SK-N-SH (cell line): Measurements from ENCODE around the gene AKT3. TPM values are rescaled to one million over a fixed set of nuclear protein-coding genes. Genes with fewer than 3 reads are reported as not detected.

Source experiments
- CTCF ChIA-PET: fragments of 300-600, 350-600 bp; formaldehyde crosslinking; extraction: SDS; loops from one replicate; lab custom pipeline; 2021; lab: Yijun Ruan, JAX
- POLR2A ChIA-PET: fragments of 350-600 bp; sonication (Branson Sonifier 250); formaldehyde crosslinking; extraction: SDS; loops from one replicate; lab custom pipeline; 2020; ENCODE audit warnings: antibody characterized with exemption, inconsistent platforms; lab: Yijun Ruan, JAX
- DNase-seq: peaks from one replicate; pipeline ENCODE4 v3.0.0; 2012
- H2AFZ ChIP-seq: fragments of 200-600 bp; sonication (generic); 2 replicates; pipeline ENCODE4 v1.8.1; 2016; ENCODE audit warnings: antibody characterized with exemption, mild to moderate bottlenecking, low read depth
- H3F3A ChIP-seq: fragments of 200-600 bp; sonication (generic); replicated peaks from 2 replicates; pipeline ENCODE3; 2016; ENCODE audit warnings: antibody characterized with exemption, mild to moderate bottlenecking; ENCODE audit not compliant: insufficient read depth
- H3K27ac ChIP-seq, 2 experiments: fragments of 200-500 bp in 1 of 2; fragments of 200-600 bp in 1 of 2; sonication (Bioruptor generic) in 1 of 2; sonication (generic), shearing (Covaris generic) in 1 of 2; 2 replicates each; pipeline versions ENCODE4 v1.5.1 to v1.6.1; 2014 to 2016; ENCODE audit warnings: low read depth in 2 of 2, inconsistent platforms in 1 of 2, low read length in 1 of 2, mild to moderate bottlenecking in 1 of 2, mixed read lengths in 1 of 2
- H3K27me3 ChIP-seq: fragments of 200-600 bp; sonication (generic), shearing (Covaris generic); 2 replicates; pipeline ENCODE4 v1.6.1; 2016; ENCODE audit warnings: mixed run types; ENCODE audit not compliant: insufficient read depth
- H3K36me3 ChIP-seq, 2 experiments: fragments of 200-500 bp in 1 of 2; fragments of 200-600 bp in 1 of 2; sonication (Bioruptor generic) in 1 of 2; sonication (generic) in 1 of 2; replicated peaks in 1 of 2; 2 replicates each; pipeline versions ENCODE3 to v1.5.1; 2014 to 2016; ENCODE audit warnings: low read length in 1 of 2, mild to moderate bottlenecking in 1 of 2; ENCODE audit not compliant: insufficient read depth in 2 of 2, control insufficient read depth in 1 of 2
- H3K4me1 ChIP-seq, 2 experiments: fragments of 200-500 bp in 1 of 2; fragments of 200-600 bp in 1 of 2; sonication (Bioruptor generic) in 1 of 2; sonication (generic), shearing (Covaris generic) in 1 of 2; 2 replicates each; pipeline versions ENCODE4 v1.5.1 to v1.6.1; 2014 to 2016; ENCODE audit warnings: low read depth in 1 of 2, low read length in 1 of 2, mixed run types in 1 of 2; ENCODE audit not compliant: insufficient read depth in 2 of 2, control insufficient read depth in 1 of 2
- H3K4me2 ChIP-seq: fragments of 200-600 bp; sonication (generic), shearing (Covaris generic); 2 replicates; pipeline ENCODE4 v1.6.1; 2017; ENCODE audit warnings: mixed run types
- H3K4me3 ChIP-seq, 2 experiments: fragments of 200-500 bp in 1 of 2; fragments of 200-600 bp in 1 of 2; sonication (Bioruptor generic) in 1 of 2; sonication (generic), shearing (Covaris generic) in 1 of 2; 2 replicates each; pipeline versions ENCODE4 v1.5.1 to v1.8.1; 2014 to 2016; ENCODE audit warnings: low read depth in 2 of 2, inconsistent platforms in 1 of 2, low read length in 1 of 2, mild to moderate bottlenecking in 1 of 2, mixed read lengths in 1 of 2, moderate library complexity in 1 of 2
- H3K79me2 ChIP-seq: fragments of 200-600 bp; sonication (generic); 2 replicates; pipeline ENCODE4 v1.8.1; 2017; ENCODE audit warnings: mild to moderate bottlenecking; ENCODE audit not compliant: insufficient read depth
- H3K9ac ChIP-seq: fragments of 200-600 bp; sonication (generic); 2 replicates; pipeline ENCODE4 v1.6.1; 2017; ENCODE audit warnings: mixed run types
- H3K9me2 ChIP-seq: fragments of 200-600 bp; sonication (generic); 2 replicates; pipeline ENCODE4 v1.6.1; 2017; ENCODE audit warnings: mixed run types
- H3K9me3 ChIP-seq: fragments of 200-600 bp; sonication (generic); 2 replicates; pipeline ENCODE4 v1.6.1; 2017; ENCODE audit warnings: mixed run types, mild to moderate bottlenecking, moderate library complexity
- H4K20me1 ChIP-seq: fragments of 200-600 bp; sonication (generic); 2 replicates; pipeline ENCODE4 v1.6.1; 2017; ENCODE audit warnings: mild to moderate bottlenecking, mixed run types; ENCODE audit not compliant: insufficient read depth
- CHD2 ChIP-seq: fragments of 150-350 bp; IDR thresholded peaks from 2 replicates; pipeline ENCODE4 v1.6.1; 2018; ENCODE audit warnings: low read length; ENCODE audit not compliant: partially characterized antibody
- ELF1 ChIP-seq: IDR thresholded peaks from 2 replicates; pipeline ENCODE4 v1.4.0; 2012
- EP300 ChIP-seq, 2 experiments: IDR thresholded peaks; 2 replicates each; pipeline versions ENCODE4 v1.4.0 to v1.6.1; 2012; ENCODE audit warnings: borderline replicate concordance in 1 of 2, low read depth in 1 of 2, low read length in 1 of 2
- EZH2phosphoT487 ChIP-seq: fragments of 200-600 bp; sonication (generic); IDR thresholded peaks from 2 replicates; pipeline ENCODE4 v1.6.1; 2017; ENCODE audit warnings: low read depth, mixed run types, mild to moderate bottlenecking, antibody characterized with exemption, moderate library complexity, borderline replicate concordance
- FOSL2 ChIP-seq: IDR thresholded peaks from 2 replicates; pipeline ENCODE4 v1.4.0; 2012; ENCODE audit warnings: low read depth, mild to moderate bottlenecking, moderate library complexity, borderline replicate concordance
- FOXJ3 ChIP-seq: sonication (generic); formaldehyde crosslinking; IDR thresholded peaks from 2 replicates; pipeline ENCODE4 v1.5.1; 2020; ENCODE audit warnings: mild to moderate bottlenecking, missing genetic modification reagents
- JUND ChIP-seq: IDR thresholded peaks from 2 replicates; pipeline ENCODE4 v1.4.0; 2012
- MEF2A ChIP-seq: IDR thresholded peaks from 2 replicates; pipeline ENCODE4 v1.4.0; 2012; ENCODE audit warnings: low read depth, borderline replicate concordance
- MXI1 ChIP-seq: IDR thresholded peaks from 2 replicates; pipeline ENCODE4 v1.6.1; 2012; ENCODE audit warnings: mild to moderate bottlenecking, low read depth, low read length, improper control_type of control experiment
- NRF1 ChIP-seq: IDR thresholded peaks from 2 replicates; pipeline ENCODE4 v1.6.1; 2012; ENCODE audit warnings: low read depth, mild to moderate bottlenecking, low read length
- POLR2AphosphoS5 ChIP-seq: IDR thresholded peaks from 2 replicates; pipeline ENCODE4 v1.6.1; 2012; ENCODE audit warnings: low read depth, low read length
- RAD21 ChIP-seq: IDR thresholded peaks from 2 replicates; pipeline ENCODE4 v1.6.1; 2012; ENCODE audit warnings: mild to moderate bottlenecking, low read length
- RXRA ChIP-seq: IDR thresholded peaks from 2 replicates; pipeline ENCODE4 v1.4.0; 2012; ENCODE audit warnings: low read depth, mild to moderate bottlenecking, borderline replicate concordance
- SIN3A ChIP-seq: IDR thresholded peaks from 2 replicates; pipeline ENCODE4 v1.6.1; 2012; ENCODE audit warnings: low read depth, mild to moderate bottlenecking, low read length, moderate library complexity, borderline replicate concordance
- SMC3 ChIP-seq: IDR thresholded peaks from 2 replicates; pipeline ENCODE4 v1.6.1; 2012; ENCODE audit warnings: low read depth, low read length, improper control_type of control experiment
- TAF1 ChIP-seq: IDR thresholded peaks from 2 replicates; pipeline ENCODE4 v1.6.1; 2012; ENCODE audit warnings: low read depth, mild to moderate bottlenecking, low read length, moderate library complexity, borderline replicate concordance
- TCF12 ChIP-seq: IDR thresholded peaks from 2 replicates; pipeline ENCODE4 v1.4.0; 2012
- TEAD4 ChIP-seq: IDR thresholded peaks from 2 replicates; pipeline ENCODE4 v1.4.0; 2012; ENCODE audit warnings: mild to moderate bottlenecking, borderline replicate concordance; ENCODE audit not compliant: insufficient read depth
- YY1 ChIP-seq: IDR thresholded peaks from 2 replicates; pipeline ENCODE4 v1.4.0; 2012; ENCODE audit warnings: low read depth, mild to moderate bottlenecking
- WGBS: methylation state at CpG from one replicate; pipeline ENCODE4 v1.1.6; 2017; ENCODE audit warnings: low lambda C conversion rate; 5-methylcytosine and 5-hydroxymethylcytosine counted together
- polyA plus RNA-seq, 3 experiments: library from polyadenylated mRNA; depleted of rRNA; stranded (reverse); fragments of >200 nt; gene quantifications; 2 replicates each; pipeline ENCODE4 v1.2.3, GENCODE V29; 2012
- TF ChIP-seq, protein P1 (sequence below): fragments of 200-600 bp; sonication (generic); IDR thresholded peaks from 2 replicates; pipeline ENCODE4 v1.6.1; 2017; ENCODE audit warnings: antibody characterized with exemption, mild to moderate bottlenecking, moderate library complexity
- TF ChIP-seq, protein P2 (sequence below): fragments of 150-350 bp; IDR thresholded peaks from 2 replicates; pipeline ENCODE4 v1.6.1; 2017; ENCODE audit warnings: antibody characterized with exemption, low read length, low read depth, borderline replicate concordance
- TF ChIP-seq, protein P3 (sequence below): fragments of 150-350 bp; IDR thresholded peaks from 2 replicates; pipeline ENCODE4 v1.6.1; 2016; ENCODE audit warnings: mild to moderate bottlenecking, low read depth, low read length
- TF ChIP-seq, protein P4 (sequence below): IDR thresholded peaks from 2 replicates; pipeline ENCODE4 v1.4.0; 2012; ENCODE audit warnings: low read depth, borderline replicate concordance

AKT3 gene
- polyA plus RNA-seq, 1 of the 3 experiments (the other 2 are of a cell fraction): 12.7 TPM

DNA sequence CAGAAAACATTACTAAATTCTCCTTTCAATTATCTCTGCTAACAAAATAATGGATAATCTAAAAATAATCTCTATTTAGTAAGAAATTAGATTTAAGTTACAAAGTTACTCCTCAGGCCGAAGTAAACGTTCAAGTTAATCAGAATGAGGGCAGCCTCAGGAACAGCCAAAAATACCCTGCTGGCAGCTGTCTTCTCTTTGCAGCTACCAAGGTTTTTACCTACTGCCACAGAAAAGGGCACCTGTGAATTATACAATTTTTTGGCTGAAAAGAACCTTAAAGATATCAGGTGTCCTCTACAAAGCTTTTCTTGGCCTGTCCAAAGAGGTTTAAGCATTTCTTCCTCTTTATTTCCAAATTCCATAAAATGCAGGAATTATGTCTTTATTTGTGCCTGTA, 84.4 kb downstream of the AKT3 start:
- Histone ChIP-seq H4K20me1 (peaks cover 13% of the 10 kb centered on the region), H3K79me2 (peaks cover 80% of the 10 kb centered on the region), H3K27ac (no peak overlapping the region), H3K27me3 (no peaks in the 10 kb centered on the region), H3K9me3 (no peaks in the 10 kb centered on the region), H3K4me3 (no peak overlapping the region), H3K9me2 (no peaks in the 10 kb centered on the region)
- CTCF ChIA-PET: no interaction called here
- 62% methylated on average over 2 of the region's 2 CpGs for WGBS
- TF ChIP-seq CHD2 (no peak), JUND (no peak), EZH2phosphoT487 (no peak), YY1 (no peak), SMC3 (no peak), NRF1 (no peak), FOSL2 (no peak), ELF1 (no peak), POLR2AphosphoS5 (no peak), TAF1 (no peak), TCF12 (no peak), RAD21 (no peak), SIN3A (no peak), EP300 (IDR thresholded peaks at IDR 0.05; ENCODE audit: borderline replicate concordance in 1 of 2, low read depth in 1 of 2, low read length in 1 of 2) (no peak)
- TF ChIP-seq, protein P1, sequence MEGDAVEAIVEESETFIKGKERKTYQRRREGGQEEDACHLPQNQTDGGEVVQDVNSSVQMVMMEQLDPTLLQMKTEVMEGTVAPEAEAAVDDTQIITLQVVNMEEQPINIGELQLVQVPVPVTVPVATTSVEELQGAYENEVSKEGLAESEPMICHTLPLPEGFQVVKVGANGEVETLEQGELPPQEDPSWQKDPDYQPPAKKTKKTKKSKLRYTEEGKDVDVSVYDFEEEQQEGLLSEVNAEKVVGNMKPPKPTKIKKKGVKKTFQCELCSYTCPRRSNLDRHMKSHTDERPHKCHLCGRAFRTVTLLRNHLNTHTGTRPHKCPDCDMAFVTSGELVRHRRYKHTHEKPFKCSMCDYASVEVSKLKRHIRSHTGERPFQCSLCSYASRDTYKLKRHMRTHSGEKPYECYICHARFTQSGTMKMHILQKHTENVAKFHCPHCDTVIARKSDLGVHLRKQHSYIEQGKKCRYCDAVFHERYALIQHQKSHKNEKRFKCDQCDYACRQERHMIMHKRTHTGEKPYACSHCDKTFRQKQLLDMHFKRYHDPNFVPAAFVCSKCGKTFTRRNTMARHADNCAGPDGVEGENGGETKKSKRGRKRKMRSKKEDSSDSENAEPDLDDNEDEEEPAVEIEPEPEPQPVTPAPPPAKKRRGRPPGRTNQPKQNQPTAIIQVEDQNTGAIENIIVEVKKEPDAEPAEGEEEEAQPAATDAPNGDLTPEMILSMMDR: no peak
- TF ChIP-seq, protein P2, sequence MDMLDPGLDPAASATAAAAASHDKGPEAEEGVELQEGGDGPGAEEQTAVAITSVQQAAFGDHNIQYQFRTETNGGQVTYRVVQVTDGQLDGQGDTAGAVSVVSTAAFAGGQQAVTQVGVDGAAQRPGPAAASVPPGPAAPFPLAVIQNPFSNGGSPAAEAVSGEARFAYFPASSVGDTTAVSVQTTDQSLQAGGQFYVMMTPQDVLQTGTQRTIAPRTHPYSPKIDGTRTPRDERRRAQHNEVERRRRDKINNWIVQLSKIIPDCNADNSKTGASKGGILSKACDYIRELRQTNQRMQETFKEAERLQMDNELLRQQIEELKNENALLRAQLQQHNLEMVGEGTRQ: no peak
- TF ChIP-seq, all 33 proteins: peak for 0
- no peak overlapping the region for H3K9ac ChIP-seq
- no peak overlapping the region for H3K4me2 ChIP-seq
- no peak for DNase-seq
- POLR2A ChIA-PET: no interaction called here
- peaks cover 0 to 6% of the 10 kb centered on the region in 2 experiments; a peak in 2 of 4 replicates for H3K4me1 ChIP-seq
- peaks cover 0 to 8% of the 10 kb centered on the region in 2 experiments for H3K36me3 ChIP-seq
- H2AFZ ChIP-seq: no peak overlapping the region
- H3F3A ChIP-seq: peaks cover 17% of the 10 kb centered on the region

DNA sequence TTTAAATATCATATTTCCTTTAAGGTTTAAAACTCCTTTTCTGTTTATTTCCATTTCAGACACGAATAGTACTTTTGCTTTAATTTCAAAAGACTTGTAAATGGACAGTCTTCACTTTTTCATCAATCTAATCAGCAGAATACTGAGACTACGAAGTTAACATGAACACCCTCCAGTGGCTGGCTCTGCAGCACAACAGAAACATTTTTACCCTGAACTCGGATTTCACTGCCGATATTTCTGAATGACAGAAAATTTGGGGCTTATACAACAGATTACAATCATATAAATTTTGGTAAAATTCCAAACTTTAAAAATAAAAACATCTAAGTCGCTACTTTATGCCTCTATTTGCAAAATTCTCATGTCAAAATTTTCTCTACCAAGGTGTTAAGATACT, 86.2 kb downstream of the AKT3 start:
- H3K4me1 ChIP-seq: peaks cover 0 to 6% of the 10 kb centered on the region in 2 experiments; a peak in 2 of 4 replicates
- no peak for DNase-seq
- TF ChIP-seq FOXJ3: no peak
- TF ChIP-seq, protein P3, sequence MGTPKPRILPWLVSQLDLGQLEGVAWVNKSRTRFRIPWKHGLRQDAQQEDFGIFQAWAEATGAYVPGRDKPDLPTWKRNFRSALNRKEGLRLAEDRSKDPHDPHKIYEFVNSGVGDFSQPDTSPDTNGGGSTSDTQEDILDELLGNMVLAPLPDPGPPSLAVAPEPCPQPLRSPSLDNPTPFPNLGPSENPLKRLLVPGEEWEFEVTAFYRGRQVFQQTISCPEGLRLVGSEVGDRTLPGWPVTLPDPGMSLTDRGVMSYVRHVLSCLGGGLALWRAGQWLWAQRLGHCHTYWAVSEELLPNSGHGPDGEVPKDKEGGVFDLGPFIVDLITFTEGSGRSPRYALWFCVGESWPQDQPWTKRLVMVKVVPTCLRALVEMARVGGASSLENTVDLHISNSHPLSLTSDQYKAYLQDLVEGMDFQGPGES: no peak
- TF ChIP-seq RXRA: no peak
- no peak for TF ChIP-seq YY1
- TF ChIP-seq, protein P1: no peak
- no peak for TF ChIP-seq MXI1
- TF ChIP-seq, protein P4, sequence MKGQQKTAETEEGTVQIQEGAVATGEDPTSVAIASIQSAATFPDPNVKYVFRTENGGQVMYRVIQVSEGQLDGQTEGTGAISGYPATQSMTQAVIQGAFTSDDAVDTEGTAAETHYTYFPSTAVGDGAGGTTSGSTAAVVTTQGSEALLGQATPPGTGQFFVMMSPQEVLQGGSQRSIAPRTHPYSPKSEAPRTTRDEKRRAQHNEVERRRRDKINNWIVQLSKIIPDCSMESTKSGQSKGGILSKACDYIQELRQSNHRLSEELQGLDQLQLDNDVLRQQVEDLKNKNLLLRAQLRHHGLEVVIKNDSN: no peak
- no peak for TF ChIP-seq MEF2A
- no peak for TF ChIP-seq TEAD4
- TF ChIP-seq NRF1: no peak
- no peak for TF ChIP-seq ELF1
- TF ChIP-seq, all 33 proteins: peak for 0
- H4K20me1 ChIP-seq: peaks cover 13% of the 10 kb centered on the region
- H3K4me3 ChIP-seq: no peak overlapping the region
- CTCF ChIA-PET: no interaction called here
- POLR2A ChIA-PET: no interaction called here
- no peaks in the 10 kb centered on the region for H3K9me2 ChIP-seq
- peaks cover 0 to 3% of the 10 kb centered on the region in 2 experiments for H3K36me3 ChIP-seq
- WGBS: 88% methylated on average over 5 of the region's 5 CpGs
- no peak overlapping the region for H3K9ac ChIP-seq
- H2AFZ ChIP-seq: no peak overlapping the region
- no peaks in the 10 kb centered on the region for H3K27me3 ChIP-seq
- no peak overlapping the region for H3K27ac ChIP-seq
- no peaks in the 10 kb centered on the region for H3K9me3 ChIP-seq
- peaks cover 78% of the 10 kb centered on the region for H3K79me2 ChIP-seq
- H3K4me2 ChIP-seq: no peak overlapping the region
- H3F3A ChIP-seq: peaks cover 14% of the 10 kb centered on the region
